Hepatic stellate cell (primary cell): ENCODE data around the gene ZBTB46.
"Not testable (repeated sequence)": the region's sequence is repeated elsewhere in the genome, so short reads cannot be mapped to it uniquely, and the experiment has no call there.

Source experiments
- DNase-seq: peaks from one replicate; pipeline ENCODE4 v3.0.0; 2011; ENCODE audit warnings: low spot score

ZBTB46 gene

DNA sequence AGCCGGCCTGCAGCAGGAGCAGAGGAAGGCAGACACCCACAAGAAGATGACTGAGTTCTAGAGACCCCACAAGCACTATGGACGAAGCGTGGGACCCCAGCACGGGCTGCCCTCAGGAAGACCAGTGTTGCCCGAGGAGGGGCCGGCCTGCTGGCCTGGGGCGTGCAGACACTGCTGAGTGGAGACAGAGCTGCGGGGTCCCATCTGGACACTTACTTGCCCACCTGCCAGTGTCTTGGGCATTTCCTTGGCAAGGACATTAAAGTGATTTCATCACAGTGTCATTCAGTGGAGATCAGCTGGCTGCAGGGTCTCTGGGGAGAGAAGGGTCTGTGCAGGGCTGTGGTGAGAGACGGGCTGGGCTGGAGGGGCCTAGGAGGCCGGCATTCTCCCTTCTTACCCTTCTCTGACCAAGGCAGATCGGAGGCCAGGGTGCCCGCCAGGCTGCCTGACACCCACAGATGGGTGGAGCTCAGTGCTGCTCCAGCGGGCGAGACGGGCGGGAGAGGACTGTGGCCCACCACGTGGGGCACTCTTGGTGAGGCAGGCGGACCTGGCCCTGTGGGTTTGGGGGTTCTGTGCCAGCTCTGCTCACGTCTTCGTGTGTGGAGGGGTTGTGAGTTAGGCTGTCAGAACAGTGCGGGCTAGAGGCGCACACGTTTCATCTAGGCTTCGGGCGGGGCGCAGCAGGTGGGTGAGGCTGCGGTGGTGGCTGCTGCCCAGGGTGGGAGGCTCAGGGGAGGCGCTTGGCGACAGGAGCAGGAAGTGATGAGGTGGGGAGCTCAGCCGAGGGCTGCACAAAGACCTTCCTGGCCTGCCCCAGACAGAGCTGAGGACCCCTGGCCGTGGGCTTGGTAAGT, 95.0 kb downstream of the ZBTB46 start, which contains the start of gene LIME1:
LIME1 (plus strand) TSS at position 806 of the 860 bp plus-strand sequence. CDS start 886 bp downstream, outside the sequence.
- no peak for DNase-seq

DNA sequence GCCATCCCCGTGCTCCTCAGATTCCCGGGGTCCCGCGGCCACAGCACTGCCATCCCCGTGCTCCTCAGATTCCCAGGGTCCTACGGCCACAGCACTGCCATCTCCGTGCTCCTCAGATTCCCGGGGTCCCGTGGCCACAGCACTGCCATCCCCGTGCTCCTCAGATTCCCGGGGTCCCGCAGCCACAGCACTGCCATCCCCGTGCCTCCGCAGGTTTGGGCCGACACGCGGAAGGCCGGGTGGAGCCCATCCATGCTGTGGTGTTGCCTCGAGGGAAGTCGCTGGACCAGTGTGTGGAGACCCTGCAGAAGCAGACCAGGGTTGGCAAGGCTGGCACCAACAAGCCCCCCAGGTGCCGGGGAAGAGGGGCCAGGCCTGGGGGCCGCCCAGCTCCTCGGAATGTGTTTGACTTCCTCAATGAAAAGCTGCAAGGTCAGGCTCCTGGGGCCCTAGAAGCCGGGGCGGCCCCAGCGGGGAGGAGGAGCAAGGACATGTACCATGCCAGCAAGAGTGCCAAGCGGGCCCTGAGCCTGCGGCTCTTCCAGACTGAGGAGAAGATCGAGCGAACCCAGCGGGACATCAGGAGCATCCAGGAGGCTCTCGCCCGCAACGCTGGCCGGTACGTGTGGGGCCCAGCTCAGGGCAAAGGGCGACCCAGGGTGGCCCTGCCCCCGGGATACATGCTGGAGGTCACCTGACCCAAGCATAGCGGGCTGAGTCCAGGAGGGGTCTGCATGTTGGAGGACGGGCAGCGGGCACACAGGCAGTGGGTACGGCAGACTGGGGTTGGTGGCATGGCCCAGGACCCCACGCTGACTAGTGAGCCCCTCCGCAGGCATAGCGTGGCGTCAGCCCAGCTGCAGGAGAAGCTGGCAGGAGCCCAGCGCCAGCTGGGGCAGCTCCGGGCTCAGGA, 95.9 kb downstream of the ZBTB46 start:
- no peak for DNase-seq

DNA sequence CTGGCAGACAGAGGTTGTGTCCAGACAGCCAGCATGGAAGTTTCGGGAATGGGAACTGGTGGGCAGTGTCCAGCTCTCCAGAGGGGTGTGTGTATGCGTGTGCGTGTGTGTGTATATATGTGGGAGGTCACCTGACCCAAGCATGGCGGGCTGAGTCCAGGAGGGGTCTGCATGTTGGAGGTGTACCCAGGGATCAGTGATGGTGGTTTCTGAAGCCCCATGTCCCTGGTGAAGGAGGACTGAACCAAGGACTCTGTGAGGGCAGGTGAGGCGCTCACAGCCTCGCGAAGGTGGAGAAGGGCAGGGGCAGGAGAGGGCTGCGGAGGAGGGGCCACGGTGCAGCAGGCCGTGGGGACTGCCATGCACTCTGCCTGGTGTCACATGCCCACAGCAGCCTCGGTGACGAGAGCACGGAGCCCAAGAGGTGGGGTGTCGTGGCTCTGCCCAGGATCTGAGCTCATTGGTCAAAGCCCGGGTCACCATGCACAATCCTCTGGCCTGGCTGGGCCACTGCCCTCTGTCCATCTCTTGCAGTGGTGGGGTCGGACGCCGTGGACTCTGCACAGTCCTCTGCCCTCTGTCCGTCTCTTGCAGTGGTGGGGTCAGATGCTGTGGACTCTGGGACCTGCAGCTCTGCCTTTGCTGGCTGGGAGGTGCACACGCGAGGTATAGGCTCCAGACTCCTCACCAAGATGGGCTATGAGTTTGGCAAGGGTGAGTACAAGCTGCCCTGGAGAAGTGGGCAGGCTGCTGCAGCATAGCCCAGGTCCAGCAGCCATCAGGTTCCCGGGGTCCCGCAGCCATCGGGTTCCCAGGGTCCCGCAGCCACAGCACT, 96.7 kb downstream of the ZBTB46 start:
- no peak for DNase-seq

DNA sequence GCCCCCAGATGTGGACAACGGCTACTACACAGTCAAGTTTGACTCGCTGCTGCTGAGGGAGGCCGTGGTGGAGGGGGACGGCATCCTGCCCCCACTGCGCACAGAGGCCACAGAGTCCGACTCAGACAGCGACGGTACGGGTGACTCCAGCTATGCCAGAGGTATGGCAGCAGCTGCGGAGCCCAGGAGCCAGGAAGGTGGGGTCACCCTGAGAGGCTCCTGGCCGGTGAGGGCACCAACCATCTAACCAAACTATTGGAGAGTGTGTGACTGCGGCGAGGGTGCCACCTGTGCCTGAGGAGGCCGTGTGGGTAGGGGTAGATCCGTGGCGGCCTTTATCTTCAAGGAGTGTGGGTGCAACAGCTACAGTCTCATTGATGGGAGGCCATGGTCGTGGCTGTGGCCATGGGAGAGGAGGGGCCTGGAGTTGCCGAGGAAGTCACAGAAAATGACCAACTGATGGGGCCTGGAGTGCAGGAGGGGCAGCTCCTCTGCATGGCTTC, 97.4 kb downstream of the ZBTB46 start:
- DNase-seq, result no peak

DNA sequence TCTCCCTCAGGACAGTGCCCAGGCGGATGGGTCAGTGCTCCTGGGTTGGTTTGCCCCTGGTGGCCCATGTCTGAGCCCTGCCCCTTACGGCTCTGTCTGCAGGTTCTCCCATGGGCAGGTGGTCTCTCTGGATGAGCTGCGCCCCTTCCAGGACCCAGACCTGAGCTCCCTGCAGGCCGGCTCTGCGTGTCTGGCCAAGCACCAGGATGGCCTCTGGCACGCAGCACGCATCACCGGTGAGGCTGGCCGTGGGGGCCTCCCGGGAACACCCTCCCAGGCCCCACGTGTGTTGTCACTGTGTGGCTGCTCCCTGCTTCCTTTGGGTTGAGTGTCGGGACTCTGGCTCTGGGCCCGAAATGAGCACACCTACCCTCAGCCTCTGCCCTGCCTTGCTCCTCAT, 97.9 kb downstream of the ZBTB46 start:
- no peak for DNase-seq

DNA sequence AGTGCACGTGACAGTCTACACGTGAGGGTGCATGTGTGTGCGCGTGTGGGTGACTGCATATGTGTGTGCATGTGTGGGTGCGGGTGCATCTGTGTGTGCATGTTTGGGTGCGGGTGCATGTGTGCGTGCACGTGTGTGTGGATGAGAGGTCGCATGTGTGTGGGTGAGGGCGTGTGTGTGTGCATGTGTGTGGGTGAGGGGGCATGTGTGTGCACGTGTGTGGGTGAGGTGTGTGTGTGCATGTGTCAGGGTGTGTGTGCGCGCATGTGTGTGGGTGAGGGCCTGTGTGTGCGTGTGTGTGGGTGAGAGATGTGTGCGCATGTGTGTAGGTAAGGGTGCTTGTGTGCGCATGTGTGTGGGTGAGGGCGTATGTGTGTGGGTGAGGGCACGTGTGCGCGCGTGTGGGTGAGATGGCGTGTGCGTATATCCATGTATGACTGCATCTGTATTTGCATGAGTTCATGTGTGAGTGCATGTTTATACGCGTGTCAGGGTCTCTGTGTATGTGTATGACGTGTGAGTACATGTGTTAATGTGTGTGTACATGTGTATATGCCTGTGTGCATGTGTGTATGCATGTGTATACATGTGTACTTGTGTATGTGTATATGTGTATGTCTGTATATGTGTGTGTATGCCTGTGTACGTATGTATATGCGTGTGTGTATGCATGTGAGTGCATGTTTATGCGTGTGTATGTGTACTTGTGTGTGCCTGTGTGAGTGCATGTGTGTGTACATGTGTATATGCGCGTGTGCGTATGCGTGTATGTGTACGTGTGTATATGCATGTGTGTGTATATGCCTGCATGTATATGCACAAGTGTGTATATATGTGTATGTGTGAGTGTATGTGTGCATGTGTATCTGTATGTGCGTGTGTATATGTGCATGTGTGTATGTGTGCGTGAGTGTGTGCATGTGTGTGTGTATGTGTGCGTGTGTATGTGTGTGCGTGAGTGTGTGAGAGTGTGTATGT, 98.7 kb downstream of the ZBTB46 start:
- DNase-seq, result no peak

DNA sequence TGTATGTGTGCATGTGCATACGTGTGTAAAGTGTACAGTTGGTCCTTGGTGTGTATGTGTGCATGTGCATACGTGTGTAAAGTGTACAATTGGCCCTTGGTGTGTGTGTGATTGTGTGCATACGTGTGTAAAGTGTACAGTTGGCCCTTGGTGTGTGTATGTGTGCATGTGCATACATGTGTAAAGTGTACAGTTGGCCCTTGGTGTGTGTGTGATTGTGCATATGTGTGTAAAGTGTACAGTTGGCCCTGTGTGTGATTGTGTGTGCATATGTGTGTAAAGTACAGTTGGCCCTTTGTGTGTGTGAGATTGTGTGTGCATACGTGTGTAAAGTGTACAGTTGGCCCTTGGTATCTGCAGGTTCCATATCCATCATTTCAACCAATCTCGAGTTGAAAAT, 99.7 kb downstream of the ZBTB46 start:
- DNase-seq, result no peak

DNA sequence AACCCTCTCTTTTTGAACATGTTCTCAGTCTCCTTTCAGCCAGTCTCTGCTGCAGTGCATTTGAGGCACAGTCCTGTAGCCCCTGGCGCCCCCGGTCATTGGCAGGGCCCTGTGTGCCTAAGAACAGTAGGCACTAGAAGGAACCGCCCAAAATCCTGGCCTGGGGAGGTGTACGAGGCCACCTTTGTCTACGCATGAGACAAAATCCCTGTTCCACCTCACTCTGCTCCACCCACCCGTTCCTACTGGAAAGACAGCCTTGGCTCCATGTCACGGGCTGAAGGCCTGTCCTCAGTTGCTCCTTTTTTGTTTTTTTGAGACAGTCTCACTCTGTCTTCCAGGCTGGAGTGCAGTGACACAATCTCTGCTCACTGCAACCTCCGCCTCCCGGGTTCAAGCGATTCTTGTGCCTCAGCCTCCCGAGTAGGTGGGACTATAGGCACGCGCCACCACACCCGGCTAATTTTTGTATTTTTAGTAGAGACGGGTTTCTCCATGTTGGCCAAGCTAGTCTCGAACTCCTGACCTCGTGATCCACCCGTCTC, 100.8 kb downstream of the ZBTB46 start:
- DNase-seq, result not testable (repeated sequence)

DNA sequence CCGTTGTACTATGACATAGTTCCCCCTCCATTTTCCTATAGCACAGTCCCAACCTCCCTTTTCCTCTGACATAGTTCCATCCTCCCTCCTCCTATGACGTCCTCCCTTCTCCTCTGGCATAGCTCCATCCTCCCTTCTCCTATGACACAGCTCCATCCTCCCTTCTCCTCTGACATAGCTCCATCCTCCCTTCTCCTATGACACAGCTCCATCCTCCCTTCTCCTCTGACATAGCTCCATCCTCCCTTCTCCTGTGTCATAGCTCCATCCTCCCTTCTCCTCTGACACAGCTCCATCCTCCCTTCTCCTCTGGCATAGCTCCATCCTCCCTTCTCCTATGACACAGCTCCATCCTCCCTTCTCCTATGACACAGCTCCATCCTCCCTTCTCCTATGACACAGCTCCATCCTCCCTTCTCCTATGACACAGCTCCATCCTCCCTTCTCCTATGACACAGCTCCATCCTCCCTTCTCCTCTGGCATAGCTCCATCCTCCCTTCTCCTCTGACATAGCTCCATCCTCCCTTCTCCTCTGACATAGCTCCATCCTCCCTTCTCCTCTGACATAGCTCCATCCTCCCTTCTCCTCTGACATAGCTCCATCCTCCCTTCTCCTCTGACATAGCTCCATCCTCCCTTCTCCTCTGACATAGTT, 108.0 kb downstream of the ZBTB46 start:
- not testable (repeated sequence) for DNase-seq

DNA sequence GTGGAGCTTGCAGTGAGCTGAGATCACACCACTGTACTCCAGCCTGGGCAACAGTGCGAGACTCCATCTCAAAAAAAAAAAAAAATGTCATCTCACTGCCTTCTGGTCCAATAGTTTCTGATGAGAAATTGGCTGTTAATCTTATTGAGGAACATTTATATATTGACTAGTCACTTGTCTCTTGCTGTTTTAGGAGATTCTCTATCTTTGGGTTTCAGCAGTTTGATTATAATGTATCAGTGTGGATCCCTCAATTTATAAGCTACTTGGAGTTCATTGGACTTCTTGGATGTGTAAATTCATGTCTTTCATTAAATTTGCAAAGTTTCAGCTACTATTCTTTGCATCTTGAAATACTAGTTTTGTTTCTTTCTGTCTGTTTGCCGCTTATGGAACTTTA, 112.1 kb downstream of the ZBTB46 start:
- no peak for DNase-seq

DNA sequence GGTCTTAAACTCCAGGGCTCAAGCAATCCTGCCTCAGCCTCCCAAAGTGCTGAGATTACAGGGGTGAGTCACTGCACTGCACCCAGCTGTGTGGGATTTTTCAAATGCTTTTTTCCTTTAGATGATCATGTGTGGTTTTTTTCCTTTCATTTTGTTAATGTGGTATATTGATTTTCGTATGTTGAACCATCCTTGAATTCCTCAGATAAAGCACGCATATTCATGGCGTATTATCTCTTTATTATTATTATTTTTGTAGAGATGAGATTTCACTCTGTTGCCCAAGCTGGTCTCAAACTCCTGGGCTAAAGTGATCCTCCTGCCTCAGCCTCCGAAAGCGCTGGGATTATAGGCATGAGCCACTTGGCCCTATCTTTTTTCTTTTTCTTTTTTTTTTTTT, 116.2 kb downstream of the ZBTB46 start:
- DNase-seq, result no peak

DNA sequence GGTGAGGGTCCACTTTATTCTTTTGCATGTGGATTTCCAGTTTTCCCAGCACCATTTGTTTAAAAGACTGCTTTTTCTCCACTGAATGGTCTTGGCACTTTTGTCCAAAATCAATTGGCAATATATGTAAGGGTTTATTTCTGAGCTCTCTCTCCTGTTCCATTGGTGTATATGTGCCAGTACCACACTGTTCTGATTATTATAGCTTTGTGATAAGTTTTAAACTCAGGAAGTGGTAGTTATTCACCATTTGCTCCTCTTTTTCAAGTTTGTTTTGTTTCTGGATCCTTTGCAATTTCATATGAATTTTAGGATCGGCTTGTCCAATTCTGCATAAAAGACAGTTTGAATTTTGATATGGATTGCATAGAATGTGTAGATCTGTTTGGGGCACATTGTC, 118.9 kb downstream of the ZBTB46 start:
- no peak for DNase-seq

DNA sequence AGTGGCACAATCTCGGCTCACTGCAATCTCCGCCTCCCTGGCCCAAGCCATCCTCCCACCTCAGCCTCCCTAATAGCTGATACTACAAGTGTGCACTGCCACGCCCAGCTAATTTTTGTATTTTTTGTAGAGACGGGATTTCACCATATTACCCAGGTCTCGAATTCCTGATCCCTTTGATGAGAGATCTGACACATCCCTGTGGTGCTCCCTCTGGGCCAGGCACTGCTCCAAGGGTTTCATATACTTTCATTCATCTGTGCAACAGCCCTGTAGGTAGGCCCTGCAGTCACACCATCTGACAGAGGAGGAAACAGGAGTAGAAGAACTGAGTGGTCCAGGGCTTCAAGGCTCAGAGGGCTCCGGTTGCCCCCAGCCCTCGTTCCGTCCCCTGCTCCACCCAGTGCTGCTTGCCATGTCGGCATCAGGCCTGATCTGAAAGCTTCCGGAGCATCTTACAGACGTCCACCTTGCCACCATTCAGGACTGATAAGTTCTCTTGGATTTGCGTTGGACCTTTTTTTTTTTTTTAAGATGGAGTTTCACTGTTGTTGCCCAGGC, 119.9 kb downstream of the ZBTB46 start:
- no peak for DNase-seq

DNA sequence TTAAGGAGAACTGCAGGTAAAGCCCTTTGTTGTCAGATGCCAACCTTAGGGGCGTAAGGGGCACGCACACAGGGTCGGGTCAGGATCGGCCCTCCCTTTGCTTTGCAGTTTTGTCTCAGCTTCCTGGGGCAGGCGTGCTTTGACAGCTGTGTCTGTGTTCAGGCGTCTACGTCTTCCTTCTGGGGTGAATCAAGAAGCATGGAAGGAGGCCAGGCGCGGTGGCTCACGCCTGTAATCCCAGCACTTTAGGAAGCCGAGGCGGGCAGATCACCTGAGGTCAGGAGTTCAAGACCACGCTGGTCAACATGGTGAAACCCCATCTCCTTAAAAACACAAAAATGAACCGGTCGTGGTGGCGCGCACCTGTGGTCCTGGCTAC, 121.9 kb downstream of the ZBTB46 start:
- no peak for DNase-seq

DNA sequence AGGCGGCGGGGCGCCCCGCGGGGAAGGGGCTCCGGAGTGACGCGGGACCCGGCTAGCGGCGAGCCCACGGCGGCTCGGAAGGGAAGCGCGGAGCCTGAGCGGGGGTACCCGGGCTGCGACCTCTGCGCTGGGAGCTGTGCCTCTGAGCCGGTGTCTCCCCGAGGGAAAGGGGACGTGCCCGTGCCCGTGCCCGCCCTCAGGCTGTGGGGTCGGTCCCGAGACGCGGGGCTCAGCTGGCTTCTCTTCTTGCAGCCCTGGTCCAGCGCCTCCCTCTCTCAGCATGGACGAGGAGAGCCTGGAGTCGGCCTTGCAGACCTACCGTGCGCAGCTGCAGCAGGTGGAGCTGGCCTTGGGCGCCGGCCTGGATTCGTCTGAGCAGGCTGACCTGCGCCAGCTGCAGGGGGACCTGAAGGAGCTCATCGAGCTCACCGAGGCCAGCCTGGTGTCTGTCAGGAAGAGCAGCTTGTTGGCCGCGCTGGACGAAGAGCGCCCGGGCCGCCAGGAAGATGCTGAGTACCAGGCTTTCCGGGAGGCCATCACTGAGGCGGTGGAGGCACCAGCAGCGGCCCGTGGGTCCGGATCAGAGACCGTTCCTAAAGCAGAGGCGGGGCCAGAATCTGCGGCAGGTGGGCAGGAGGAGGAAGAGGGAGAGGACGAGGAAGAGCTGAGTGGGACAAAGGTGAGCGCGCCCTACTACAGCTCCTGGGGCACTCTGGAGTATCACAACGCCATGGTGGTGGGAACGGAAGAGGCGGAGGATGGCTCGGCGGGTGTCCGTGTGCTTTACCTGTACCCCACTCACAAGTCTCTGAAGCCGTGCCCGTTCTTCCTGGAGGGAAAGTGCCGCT, 122.5 kb downstream of the ZBTB46 start:
- DNase-seq, result peak; percentile 20

DNA sequence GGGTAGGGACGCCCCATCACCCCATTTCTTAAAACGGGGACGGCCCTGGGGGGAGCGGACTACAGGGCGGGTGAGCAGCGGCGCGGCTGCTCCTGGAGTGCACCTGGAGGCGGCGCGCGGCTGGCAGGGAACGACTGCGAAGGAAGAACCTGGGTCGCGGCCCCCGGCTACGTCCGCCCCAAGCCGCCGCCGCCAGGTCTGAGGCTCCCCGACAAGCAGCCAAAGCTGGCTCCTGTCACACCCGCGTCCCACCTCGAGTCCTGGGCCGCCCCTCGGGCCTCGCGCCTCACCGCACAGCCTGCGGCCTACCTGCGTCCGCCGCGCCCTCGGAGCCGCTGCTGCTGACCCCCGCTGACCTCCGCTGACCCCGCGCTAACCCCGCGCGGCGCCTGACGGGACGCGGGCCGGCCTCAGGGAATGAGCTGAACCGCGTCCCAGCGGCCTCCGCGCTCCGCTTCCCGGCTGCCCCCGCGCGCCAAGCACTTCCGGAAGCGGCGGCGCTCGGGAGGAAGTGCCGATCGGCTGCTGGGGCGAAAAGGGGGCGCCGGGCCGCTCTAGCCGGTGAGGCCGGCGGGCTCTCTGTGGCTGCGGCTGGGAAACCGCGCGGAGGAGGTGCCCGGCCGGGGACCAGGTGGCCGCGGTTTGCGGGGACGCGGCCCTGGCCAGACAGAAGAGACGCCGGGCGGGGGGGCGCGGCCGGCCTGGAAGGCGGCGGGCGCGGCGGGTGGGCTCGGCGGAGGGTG, 123.3 kb downstream of the ZBTB46 start, which contains the start of the genes ARFRP1 and ZGPAT:
ARFRP1 (minus strand) TSS at position 419 of the 743 bp plus-strand sequence. CDS start 885 bp downstream, outside the sequence.
ZGPAT (plus strand) TSS at position 482 of the 743 bp plus-strand sequence. CDS start 542 bp downstream, outside the sequence.
- DNase-seq, result peak; percentile 85

DNA sequence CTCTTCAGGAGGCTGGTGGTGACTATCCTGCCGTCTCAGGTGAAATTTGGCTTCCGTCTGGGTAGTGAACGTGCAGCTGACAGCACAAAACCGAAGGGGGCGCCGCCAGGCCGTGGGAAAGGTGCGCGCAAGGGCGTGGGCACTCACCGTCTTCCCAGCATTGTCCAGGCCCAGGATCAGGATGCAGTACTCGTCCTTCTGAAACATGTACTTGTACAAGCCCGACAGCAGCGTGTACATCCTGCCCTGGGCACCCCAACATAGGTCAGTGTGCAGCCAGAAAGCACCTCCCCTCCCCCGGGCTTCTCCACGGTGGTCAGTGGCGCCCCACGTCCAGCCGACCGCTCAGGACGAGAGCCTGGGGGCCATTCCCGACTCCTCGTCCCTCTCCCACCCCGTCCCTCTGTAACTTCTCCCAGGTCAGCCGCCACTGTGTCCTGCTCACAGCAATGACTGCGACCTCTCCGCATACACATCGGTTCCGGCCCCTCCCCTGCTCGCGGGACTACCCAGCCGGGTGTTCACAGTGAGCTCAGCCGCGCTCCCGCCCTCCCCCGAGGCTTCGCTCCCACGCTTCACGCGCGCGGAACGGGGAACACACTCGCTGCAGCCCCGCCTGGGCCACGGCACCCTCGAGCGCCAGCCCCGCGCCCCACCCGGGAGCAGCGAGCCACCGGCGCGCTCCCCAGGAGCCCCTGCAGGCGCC, 124.1 kb downstream of the ZBTB46 start:
- peak; percentile 79 for DNase-seq
